SK-N-SH (cell line): ENCODE data around the gene OSBPL5. TPM values are rescaled to one million over a fixed set of nuclear protein-coding genes. Genes with fewer than 3 reads are reported as not detected.

Experiments used
- CTCF ChIA-PET: fragments of 300-600, 350-600 bp; formaldehyde crosslinking; extraction: SDS; loops from one replicate; lab custom pipeline; 2021; lab: Yijun Ruan, JAX
- POLR2A ChIA-PET: fragments of 350-600 bp; sonication (Branson Sonifier 250); formaldehyde crosslinking; extraction: SDS; loops from one replicate; lab custom pipeline; 2020; ENCODE audit warnings: antibody characterized with exemption, inconsistent platforms; lab: Yijun Ruan, JAX
- DNase-seq: peaks from one replicate; pipeline ENCODE4 v3.0.0; 2012
- H2AFZ ChIP-seq: fragments of 200-600 bp; sonication (generic); 2 replicates; pipeline ENCODE4 v1.8.1; 2016; ENCODE audit warnings: antibody characterized with exemption, mild to moderate bottlenecking, low read depth
- H3F3A ChIP-seq: fragments of 200-600 bp; sonication (generic); replicated peaks from 2 replicates; pipeline ENCODE3; 2016; ENCODE audit warnings: antibody characterized with exemption, mild to moderate bottlenecking; ENCODE audit not compliant: insufficient read depth
- H3K27ac ChIP-seq, 2 experiments: fragments of 200-500 bp in 1 of 2; fragments of 200-600 bp in 1 of 2; sonication (Bioruptor generic) in 1 of 2; sonication (generic), shearing (Covaris generic) in 1 of 2; 2 replicates each; pipeline versions ENCODE4 v1.5.1 to v1.6.1; 2014 to 2016; ENCODE audit warnings: low read depth in 2 of 2, inconsistent platforms in 1 of 2, low read length in 1 of 2, mild to moderate bottlenecking in 1 of 2, mixed read lengths in 1 of 2
- H3K27me3 ChIP-seq: fragments of 200-600 bp; sonication (generic), shearing (Covaris generic); 2 replicates; pipeline ENCODE4 v1.6.1; 2016; ENCODE audit warnings: mixed run types; ENCODE audit not compliant: insufficient read depth
- H3K36me3 ChIP-seq, 2 experiments: fragments of 200-500 bp in 1 of 2; fragments of 200-600 bp in 1 of 2; sonication (Bioruptor generic) in 1 of 2; sonication (generic) in 1 of 2; replicated peaks in 1 of 2; 2 replicates each; pipeline versions ENCODE3 to v1.5.1; 2014 to 2016; ENCODE audit warnings: low read length in 1 of 2, mild to moderate bottlenecking in 1 of 2; ENCODE audit not compliant: insufficient read depth in 2 of 2, control insufficient read depth in 1 of 2
- H3K4me1 ChIP-seq, 2 experiments: fragments of 200-500 bp in 1 of 2; fragments of 200-600 bp in 1 of 2; sonication (Bioruptor generic) in 1 of 2; sonication (generic), shearing (Covaris generic) in 1 of 2; 2 replicates each; pipeline versions ENCODE4 v1.5.1 to v1.6.1; 2014 to 2016; ENCODE audit warnings: low read depth in 1 of 2, low read length in 1 of 2, mixed run types in 1 of 2; ENCODE audit not compliant: insufficient read depth in 2 of 2, control insufficient read depth in 1 of 2
- H3K4me2 ChIP-seq: fragments of 200-600 bp; sonication (generic), shearing (Covaris generic); 2 replicates; pipeline ENCODE4 v1.6.1; 2017; ENCODE audit warnings: mixed run types
- H3K4me3 ChIP-seq, 2 experiments: fragments of 200-500 bp in 1 of 2; fragments of 200-600 bp in 1 of 2; sonication (Bioruptor generic) in 1 of 2; sonication (generic), shearing (Covaris generic) in 1 of 2; 2 replicates each; pipeline versions ENCODE4 v1.5.1 to v1.8.1; 2014 to 2016; ENCODE audit warnings: low read depth in 2 of 2, inconsistent platforms in 1 of 2, low read length in 1 of 2, mild to moderate bottlenecking in 1 of 2, mixed read lengths in 1 of 2, moderate library complexity in 1 of 2
- H3K79me2 ChIP-seq: fragments of 200-600 bp; sonication (generic); 2 replicates; pipeline ENCODE4 v1.8.1; 2017; ENCODE audit warnings: mild to moderate bottlenecking; ENCODE audit not compliant: insufficient read depth
- H3K9ac ChIP-seq: fragments of 200-600 bp; sonication (generic); 2 replicates; pipeline ENCODE4 v1.6.1; 2017; ENCODE audit warnings: mixed run types
- H3K9me2 ChIP-seq: fragments of 200-600 bp; sonication (generic); 2 replicates; pipeline ENCODE4 v1.6.1; 2017; ENCODE audit warnings: mixed run types
- H3K9me3 ChIP-seq: fragments of 200-600 bp; sonication (generic); 2 replicates; pipeline ENCODE4 v1.6.1; 2017; ENCODE audit warnings: mixed run types, mild to moderate bottlenecking, moderate library complexity
- H4K20me1 ChIP-seq: fragments of 200-600 bp; sonication (generic); 2 replicates; pipeline ENCODE4 v1.6.1; 2017; ENCODE audit warnings: mild to moderate bottlenecking, mixed run types; ENCODE audit not compliant: insufficient read depth
- CHD2 ChIP-seq: fragments of 150-350 bp; IDR thresholded peaks from 2 replicates; pipeline ENCODE4 v1.6.1; 2018; ENCODE audit warnings: low read length; ENCODE audit not compliant: partially characterized antibody
- ELF1 ChIP-seq: IDR thresholded peaks from 2 replicates; pipeline ENCODE4 v1.4.0; 2012
- EP300 ChIP-seq, 2 experiments: IDR thresholded peaks; 2 replicates each; pipeline versions ENCODE4 v1.4.0 to v1.6.1; 2012; ENCODE audit warnings: borderline replicate concordance in 1 of 2, low read depth in 1 of 2, low read length in 1 of 2
- FOSL2 ChIP-seq: IDR thresholded peaks from 2 replicates; pipeline ENCODE4 v1.4.0; 2012; ENCODE audit warnings: low read depth, mild to moderate bottlenecking, moderate library complexity, borderline replicate concordance
- FOXJ3 ChIP-seq: sonication (generic); formaldehyde crosslinking; IDR thresholded peaks from 2 replicates; pipeline ENCODE4 v1.5.1; 2020; ENCODE audit warnings: mild to moderate bottlenecking, missing genetic modification reagents
- FOXM1 ChIP-seq: IDR thresholded peaks from 2 replicates; pipeline ENCODE4 v1.4.0; 2012; ENCODE audit warnings: low read depth, mild to moderate bottlenecking
- MXI1 ChIP-seq: IDR thresholded peaks from 2 replicates; pipeline ENCODE4 v1.6.1; 2012; ENCODE audit warnings: mild to moderate bottlenecking, low read depth, low read length, improper control_type of control experiment
- NFIC ChIP-seq: IDR thresholded peaks from 2 replicates; pipeline ENCODE4 v1.4.0; 2012; ENCODE audit warnings: borderline replicate concordance
- RAD21 ChIP-seq: IDR thresholded peaks from 2 replicates; pipeline ENCODE4 v1.6.1; 2012; ENCODE audit warnings: mild to moderate bottlenecking, low read length
- RCOR1 ChIP-seq: fragments of 150-350 bp; IDR thresholded peaks from 2 replicates; pipeline ENCODE4 v1.6.1; 2017; ENCODE audit warnings: antibody characterized with exemption, low read length
- RXRA ChIP-seq: IDR thresholded peaks from 2 replicates; pipeline ENCODE4 v1.4.0; 2012; ENCODE audit warnings: low read depth, mild to moderate bottlenecking, borderline replicate concordance
- SMC3 ChIP-seq: IDR thresholded peaks from 2 replicates; pipeline ENCODE4 v1.6.1; 2012; ENCODE audit warnings: low read depth, low read length, improper control_type of control experiment
- WGBS: methylation state at CpG from one replicate; pipeline ENCODE4 v1.1.6; 2017; ENCODE audit warnings: low lambda C conversion rate; 5-methylcytosine and 5-hydroxymethylcytosine counted together
- polyA plus RNA-seq, 3 experiments: library from polyadenylated mRNA; depleted of rRNA; stranded (reverse); fragments of >200 nt; gene quantifications; 2 replicates each; pipeline ENCODE4 v1.2.3, GENCODE V29; 2012
- TF ChIP-seq, protein P1 (sequence below): IDR thresholded peaks from 2 replicates; pipeline ENCODE4 v1.4.0; 2012; ENCODE audit warnings: low read depth, borderline replicate concordance
- TF ChIP-seq, protein P2 (sequence below): IDR thresholded peaks from 2 replicates; pipeline ENCODE4 v1.6.1; 2012; ENCODE audit warnings: mild to moderate bottlenecking, low read depth, low read length, moderate library complexity
- TF ChIP-seq, protein P3 (sequence below): IDR thresholded peaks from 2 replicates; pipeline ENCODE4 v1.4.0; 2012; ENCODE audit warnings: low read depth, borderline replicate concordance
- TF ChIP-seq, protein P4 (sequence below): fragments of 150-350 bp; IDR thresholded peaks from 2 replicates; pipeline ENCODE4 v1.6.1; 2016; ENCODE audit warnings: mild to moderate bottlenecking, low read depth, low read length
- TF ChIP-seq, protein P5 (sequence below): fragments of 150-350 bp; IDR thresholded peaks from 2 replicates; pipeline ENCODE4 v1.6.1; 2017; ENCODE audit warnings: antibody characterized with exemption, low read length, low read depth, borderline replicate concordance
- TF ChIP-seq, protein P6 (sequence below): fragments of 200-600 bp; sonication (generic); IDR thresholded peaks from 2 replicates; pipeline ENCODE4 v1.6.1; 2017; ENCODE audit warnings: antibody characterized with exemption, mild to moderate bottlenecking, moderate library complexity

Gene OSBPL5
- polyA plus RNA-seq, 1 of the 3 experiments (the other 2 are of a cell fraction) = 10.9 TPM

DNA sequence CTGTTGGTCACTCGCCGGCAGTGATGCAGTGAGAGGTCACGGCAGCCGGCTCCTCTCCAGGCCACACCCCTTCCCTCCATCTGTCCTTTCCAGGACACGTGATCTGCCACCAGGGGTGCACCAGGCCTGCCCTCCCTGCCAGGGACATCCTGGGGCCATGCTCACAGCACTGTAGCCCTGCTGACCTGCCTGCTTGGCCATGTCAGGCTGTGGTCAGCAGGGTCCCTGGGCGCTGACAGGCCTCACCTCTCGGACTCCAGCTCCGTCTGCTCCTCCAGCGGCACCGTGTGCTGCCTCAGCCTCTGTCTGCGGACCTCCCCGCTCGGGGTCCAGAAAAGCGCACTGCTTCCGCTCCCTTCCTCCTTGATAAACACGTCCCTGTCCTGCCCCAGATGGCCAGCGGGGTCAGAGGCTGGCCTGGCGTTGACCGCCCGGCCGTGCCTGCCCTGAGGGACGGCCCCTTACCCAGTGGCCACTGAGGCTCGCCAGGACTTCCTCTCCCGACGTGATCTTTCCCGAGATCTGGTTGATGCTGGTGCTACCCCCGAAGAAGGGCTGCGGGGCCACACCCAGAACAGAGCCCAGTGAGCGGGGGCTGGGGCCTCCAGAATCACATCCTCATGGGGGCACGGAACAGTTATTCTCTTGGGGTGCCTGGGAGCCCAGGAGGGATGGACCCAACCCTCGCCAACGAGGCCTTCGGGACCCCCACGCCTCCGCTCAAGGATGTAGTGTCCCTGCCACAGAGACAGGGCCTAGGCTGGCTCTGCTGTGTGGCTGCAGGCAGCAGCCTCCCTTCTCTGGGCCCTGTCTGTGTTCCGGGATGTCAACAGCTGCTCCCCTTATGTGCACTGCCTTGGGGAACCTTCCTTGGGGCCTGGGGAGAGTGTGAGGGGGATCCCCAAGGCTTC is 71.6 kb downstream of the OSBPL5 start:
- Histone ChIP-seq H3K4me2 (no peak overlapping the region), H3K79me2 (no peaks in the 10 kb centered on the region), H3K27me3 (no peaks in the 10 kb centered on the region), H3K9me2 (no peaks in the 10 kb centered on the region), H4K20me1 (0 out of 2 replicates have a peak, but pooled peaks cover 5% of the 10 kb centered on the region), H2AFZ (no peak overlapping the region), H3K4me3 (no peak overlapping the region), H3K4me1 (peaks cover 0 to 9% of the 10 kb centered on the region in 2 experiments; a peak in 2 of 4 replicates), H3K36me3 (peaks cover 2 to 11% of the 10 kb centered on the region in 2 experiments), H3F3A (peaks cover 13% of the 10 kb centered on the region), H3K9me3 (no peaks in the 10 kb centered on the region), H3K27ac (no peak overlapping the region), H3K9ac (no peak overlapping the region)
- peak; percentile 52 for DNase-seq
- CTCF ChIA-PET = interaction anchor here (1.3 to 13.1 kb wide), 9 partner anchors 15 to 127 kb away, joined by 3 to 403 read pairs (median 28); no protein-coding TSS in a partner anchor
- 95% methylated on average over 11 of the region's 36 CpGs for WGBS
- TF ChIP-seq, protein P1, sequence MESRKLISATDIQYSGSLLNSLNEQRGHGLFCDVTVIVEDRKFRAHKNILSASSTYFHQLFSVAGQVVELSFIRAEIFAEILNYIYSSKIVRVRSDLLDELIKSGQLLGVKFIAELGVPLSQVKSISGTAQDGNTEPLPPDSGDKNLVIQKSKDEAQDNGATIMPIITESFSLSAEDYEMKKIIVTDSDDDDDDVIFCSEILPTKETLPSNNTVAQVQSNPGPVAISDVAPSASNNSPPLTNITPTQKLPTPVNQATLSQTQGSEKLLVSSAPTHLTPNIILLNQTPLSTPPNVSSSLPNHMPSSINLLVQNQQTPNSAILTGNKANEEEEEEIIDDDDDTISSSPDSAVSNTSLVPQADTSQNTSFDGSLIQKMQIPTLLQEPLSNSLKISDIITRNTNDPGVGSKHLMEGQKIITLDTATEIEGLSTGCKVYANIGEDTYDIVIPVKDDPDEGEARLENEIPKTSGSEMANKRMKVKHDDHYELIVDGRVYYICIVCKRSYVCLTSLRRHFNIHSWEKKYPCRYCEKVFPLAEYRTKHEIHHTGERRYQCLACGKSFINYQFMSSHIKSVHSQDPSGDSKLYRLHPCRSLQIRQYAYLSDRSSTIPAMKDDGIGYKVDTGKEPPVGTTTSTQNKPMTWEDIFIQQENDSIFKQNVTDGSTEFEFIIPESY = no peak
- TF ChIP-seq, protein P2, sequence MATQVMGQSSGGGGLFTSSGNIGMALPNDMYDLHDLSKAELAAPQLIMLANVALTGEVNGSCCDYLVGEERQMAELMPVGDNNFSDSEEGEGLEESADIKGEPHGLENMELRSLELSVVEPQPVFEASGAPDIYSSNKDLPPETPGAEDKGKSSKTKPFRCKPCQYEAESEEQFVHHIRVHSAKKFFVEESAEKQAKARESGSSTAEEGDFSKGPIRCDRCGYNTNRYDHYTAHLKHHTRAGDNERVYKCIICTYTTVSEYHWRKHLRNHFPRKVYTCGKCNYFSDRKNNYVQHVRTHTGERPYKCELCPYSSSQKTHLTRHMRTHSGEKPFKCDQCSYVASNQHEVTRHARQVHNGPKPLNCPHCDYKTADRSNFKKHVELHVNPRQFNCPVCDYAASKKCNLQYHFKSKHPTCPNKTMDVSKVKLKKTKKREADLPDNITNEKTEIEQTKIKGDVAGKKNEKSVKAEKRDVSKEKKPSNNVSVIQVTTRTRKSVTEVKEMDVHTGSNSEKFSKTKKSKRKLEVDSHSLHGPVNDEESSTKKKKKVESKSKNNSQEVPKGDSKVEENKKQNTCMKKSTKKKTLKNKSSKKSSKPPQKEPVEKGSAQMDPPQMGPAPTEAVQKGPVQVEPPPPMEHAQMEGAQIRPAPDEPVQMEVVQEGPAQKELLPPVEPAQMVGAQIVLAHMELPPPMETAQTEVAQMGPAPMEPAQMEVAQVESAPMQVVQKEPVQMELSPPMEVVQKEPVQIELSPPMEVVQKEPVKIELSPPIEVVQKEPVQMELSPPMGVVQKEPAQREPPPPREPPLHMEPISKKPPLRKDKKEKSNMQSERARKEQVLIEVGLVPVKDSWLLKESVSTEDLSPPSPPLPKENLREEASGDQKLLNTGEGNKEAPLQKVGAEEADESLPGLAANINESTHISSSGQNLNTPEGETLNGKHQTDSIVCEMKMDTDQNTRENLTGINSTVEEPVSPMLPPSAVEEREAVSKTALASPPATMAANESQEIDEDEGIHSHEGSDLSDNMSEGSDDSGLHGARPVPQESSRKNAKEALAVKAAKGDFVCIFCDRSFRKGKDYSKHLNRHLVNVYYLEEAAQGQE = no peak
- TF ChIP-seq, protein P3, sequence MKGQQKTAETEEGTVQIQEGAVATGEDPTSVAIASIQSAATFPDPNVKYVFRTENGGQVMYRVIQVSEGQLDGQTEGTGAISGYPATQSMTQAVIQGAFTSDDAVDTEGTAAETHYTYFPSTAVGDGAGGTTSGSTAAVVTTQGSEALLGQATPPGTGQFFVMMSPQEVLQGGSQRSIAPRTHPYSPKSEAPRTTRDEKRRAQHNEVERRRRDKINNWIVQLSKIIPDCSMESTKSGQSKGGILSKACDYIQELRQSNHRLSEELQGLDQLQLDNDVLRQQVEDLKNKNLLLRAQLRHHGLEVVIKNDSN = no peak
- no peak for TF ChIP-seq MXI1
- TF ChIP-seq, protein P4, sequence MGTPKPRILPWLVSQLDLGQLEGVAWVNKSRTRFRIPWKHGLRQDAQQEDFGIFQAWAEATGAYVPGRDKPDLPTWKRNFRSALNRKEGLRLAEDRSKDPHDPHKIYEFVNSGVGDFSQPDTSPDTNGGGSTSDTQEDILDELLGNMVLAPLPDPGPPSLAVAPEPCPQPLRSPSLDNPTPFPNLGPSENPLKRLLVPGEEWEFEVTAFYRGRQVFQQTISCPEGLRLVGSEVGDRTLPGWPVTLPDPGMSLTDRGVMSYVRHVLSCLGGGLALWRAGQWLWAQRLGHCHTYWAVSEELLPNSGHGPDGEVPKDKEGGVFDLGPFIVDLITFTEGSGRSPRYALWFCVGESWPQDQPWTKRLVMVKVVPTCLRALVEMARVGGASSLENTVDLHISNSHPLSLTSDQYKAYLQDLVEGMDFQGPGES = no peak
- TF ChIP-seq FOXM1 = no peak
- no peak for TF ChIP-seq FOSL2
- no peak for TF ChIP-seq EP300 (IDR thresholded peaks at IDR 0.05; ENCODE audit: borderline replicate concordance in 1 of 2, low read depth in 1 of 2, low read length in 1 of 2)
- TF ChIP-seq RAD21 = no peak
- TF ChIP-seq RCOR1 = no peak
- TF ChIP-seq FOXJ3 = no peak
- TF ChIP-seq, protein P5, sequence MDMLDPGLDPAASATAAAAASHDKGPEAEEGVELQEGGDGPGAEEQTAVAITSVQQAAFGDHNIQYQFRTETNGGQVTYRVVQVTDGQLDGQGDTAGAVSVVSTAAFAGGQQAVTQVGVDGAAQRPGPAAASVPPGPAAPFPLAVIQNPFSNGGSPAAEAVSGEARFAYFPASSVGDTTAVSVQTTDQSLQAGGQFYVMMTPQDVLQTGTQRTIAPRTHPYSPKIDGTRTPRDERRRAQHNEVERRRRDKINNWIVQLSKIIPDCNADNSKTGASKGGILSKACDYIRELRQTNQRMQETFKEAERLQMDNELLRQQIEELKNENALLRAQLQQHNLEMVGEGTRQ = no peak
- TF ChIP-seq, protein P6, sequence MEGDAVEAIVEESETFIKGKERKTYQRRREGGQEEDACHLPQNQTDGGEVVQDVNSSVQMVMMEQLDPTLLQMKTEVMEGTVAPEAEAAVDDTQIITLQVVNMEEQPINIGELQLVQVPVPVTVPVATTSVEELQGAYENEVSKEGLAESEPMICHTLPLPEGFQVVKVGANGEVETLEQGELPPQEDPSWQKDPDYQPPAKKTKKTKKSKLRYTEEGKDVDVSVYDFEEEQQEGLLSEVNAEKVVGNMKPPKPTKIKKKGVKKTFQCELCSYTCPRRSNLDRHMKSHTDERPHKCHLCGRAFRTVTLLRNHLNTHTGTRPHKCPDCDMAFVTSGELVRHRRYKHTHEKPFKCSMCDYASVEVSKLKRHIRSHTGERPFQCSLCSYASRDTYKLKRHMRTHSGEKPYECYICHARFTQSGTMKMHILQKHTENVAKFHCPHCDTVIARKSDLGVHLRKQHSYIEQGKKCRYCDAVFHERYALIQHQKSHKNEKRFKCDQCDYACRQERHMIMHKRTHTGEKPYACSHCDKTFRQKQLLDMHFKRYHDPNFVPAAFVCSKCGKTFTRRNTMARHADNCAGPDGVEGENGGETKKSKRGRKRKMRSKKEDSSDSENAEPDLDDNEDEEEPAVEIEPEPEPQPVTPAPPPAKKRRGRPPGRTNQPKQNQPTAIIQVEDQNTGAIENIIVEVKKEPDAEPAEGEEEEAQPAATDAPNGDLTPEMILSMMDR = no peak
- TF ChIP-seq CHD2 = no peak
- TF ChIP-seq NFIC = no peak
- no peak for TF ChIP-seq ELF1
- no peak for TF ChIP-seq SMC3
- TF ChIP-seq RXRA = no peak
- POLR2A ChIA-PET = no interaction called here
